Spinal cord (tissue), 10 donors: ENCODE results near the gene FERMT3. TPM values are rescaled to one million over a fixed set of nuclear protein-coding genes. Genes with fewer than 3 reads are reported as not detected.

ENCODE experiments used
- DNase-seq, 6 donors: peaks; one replicate each; pipeline versions ENCODE4 v3.0.0 to v3.0.0-alpha.2; 2013 to 2015; ENCODE audit warnings: low spot score in 6 of 6, low read depth in 4 of 6
- H3K27ac ChIP-seq: one replicate; pipeline ENCODE4 v1.5.1; 2013; ENCODE audit warnings: low read depth, low read length, control low read depth
- H3K27me3 ChIP-seq: one replicate; pipeline ENCODE4 v1.6.1; 2013; ENCODE audit warnings: low read length; ENCODE audit not compliant: control insufficient read depth, insufficient read depth
- H3K36me3 ChIP-seq: one replicate; pipeline ENCODE4 v1.6.1; 2013; ENCODE audit warnings: low read length; ENCODE audit not compliant: control insufficient read depth, insufficient read depth
- H3K4me1 ChIP-seq: one replicate; pipeline ENCODE4 v1.6.1; 2013; ENCODE audit warnings: low read length; ENCODE audit not compliant: control insufficient read depth, insufficient read depth
- H3K4me3 ChIP-seq: one replicate; pipeline ENCODE4 v1.5.1; 2013; ENCODE audit warnings: low read depth, low read length, control low read depth
- H3K9me3 ChIP-seq: one replicate; pipeline ENCODE4 v1.6.1; 2013; ENCODE audit warnings: low read length; ENCODE audit not compliant: control insufficient read depth, insufficient read depth
- WGBS: methylation state at CpG from one replicate; pipeline ENCODE4 v1.1.5; 2013; ENCODE audit warnings: missing lambda C conversion rate; ENCODE audit not compliant: insufficient coverage; 5-methylcytosine and 5-hydroxymethylcytosine counted together
- polyA plus RNA-seq, 2 donors: library from polyadenylated mRNA; unstranded; fragments of 120-200 nt; gene quantifications; one replicate each; pipeline ENCODE4 v1.2.1, GENCODE V29; 2013; ENCODE audit not compliant: insufficient read length in 2 of 2
- total RNA-seq, 2 donors: library from RNA; depleted of rRNA in 1 of 2; stranded (reverse); fragments of 120-200 nt in 1 of 2; fragments of >200 nt in 1 of 2; gene quantifications; one replicate each; pipeline versions ENCODE4 v1.2.3 to v1.2.4, GENCODE V29; 2013 to 2014
- donor health status: healthy.

Gene FERMT3
- total and polyA plus RNA-seq, 4 donors = 5.1 to 8.2 (median 5.9) TPM

DNA sequence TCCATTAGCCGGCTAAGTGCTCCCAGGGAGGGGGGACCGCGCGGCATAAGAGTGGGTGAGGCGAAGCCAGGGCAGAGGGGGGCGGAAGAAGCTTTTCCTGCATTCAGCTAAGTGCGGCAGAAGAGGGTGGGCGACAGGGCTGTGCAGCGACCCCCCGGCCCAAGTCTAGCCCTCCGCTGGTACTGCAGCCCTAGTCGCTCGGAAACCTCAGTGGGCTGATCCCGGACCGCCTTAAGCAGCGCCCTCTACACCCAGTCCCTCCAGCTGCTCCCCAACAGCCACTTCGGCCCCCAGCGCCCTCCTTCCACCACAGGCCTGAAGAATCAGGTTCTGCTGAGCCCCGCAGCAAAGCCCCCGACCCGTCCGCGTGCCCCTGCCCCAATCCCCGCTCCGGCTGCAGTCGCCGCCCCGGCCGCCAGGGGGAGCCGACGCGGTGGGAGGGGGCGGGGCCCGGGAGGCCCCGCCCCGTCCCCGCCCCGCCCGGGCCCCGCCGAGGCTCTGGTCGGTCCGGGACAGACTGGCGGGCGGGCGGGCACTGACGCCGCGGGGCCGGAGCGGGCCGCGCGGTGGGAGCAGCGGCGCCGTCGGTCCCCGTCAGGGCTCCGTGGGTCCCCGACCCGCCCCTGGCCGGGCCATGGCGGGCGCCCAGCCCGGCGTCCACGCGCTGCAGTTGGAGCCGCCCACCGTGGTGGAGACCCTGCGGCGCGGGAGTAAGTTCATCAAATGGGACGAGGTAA, 44.7 kb downstream of the FERMT3 start, which contains the start of gene PLCB3:
Gene PLCB3 (plus strand): TSS at position 515 of the 737 bp plus-strand sequence. CDS start 120 bp downstream, at position 635.
- no peaks in the 10 kb centered on the region for H3K9me3 ChIP-seq
- under 1% methylated on average over 75 of the region's 75 CpGs for WGBS
- peak within 1 kb of the TSS; percentile 53 for H3K4me3 ChIP-seq
- peaks cover 54% of the 10 kb centered on the region for H3K4me1 ChIP-seq
- peaks cover 21% of the 10 kb centered on the region for H3K36me3 ChIP-seq
- peak in 1 of 6 donors; percentile 65 for DNase-seq
- peaks cover 6% of the 10 kb centered on the region for H3K27me3 ChIP-seq
- peak within 1 kb of the TSS; percentile 29 for H3K27ac ChIP-seq

- DNase-seq = no peak
- no peaks in the 10 kb centered on the region for H3K9me3 ChIP-seq
- peak overlapping the region; percentile 29 for H3K27ac ChIP-seq
- peak overlapping the region; percentile 53 for H3K4me3 ChIP-seq
- peaks cover 26% of the 10 kb centered on the region for H3K36me3 ChIP-seq
- H3K27me3 ChIP-seq = peaks cover 6% of the 10 kb centered on the region
- under 1% methylated on average over 18 of the region's 18 CpGs for WGBS
- H3K4me1 ChIP-seq = peaks cover 54% of the 10 kb centered on the region
Observed at GRCh38 chr11:64251753-64252002, 45.2 kb downstream of the FERMT3 start.

DNA sequence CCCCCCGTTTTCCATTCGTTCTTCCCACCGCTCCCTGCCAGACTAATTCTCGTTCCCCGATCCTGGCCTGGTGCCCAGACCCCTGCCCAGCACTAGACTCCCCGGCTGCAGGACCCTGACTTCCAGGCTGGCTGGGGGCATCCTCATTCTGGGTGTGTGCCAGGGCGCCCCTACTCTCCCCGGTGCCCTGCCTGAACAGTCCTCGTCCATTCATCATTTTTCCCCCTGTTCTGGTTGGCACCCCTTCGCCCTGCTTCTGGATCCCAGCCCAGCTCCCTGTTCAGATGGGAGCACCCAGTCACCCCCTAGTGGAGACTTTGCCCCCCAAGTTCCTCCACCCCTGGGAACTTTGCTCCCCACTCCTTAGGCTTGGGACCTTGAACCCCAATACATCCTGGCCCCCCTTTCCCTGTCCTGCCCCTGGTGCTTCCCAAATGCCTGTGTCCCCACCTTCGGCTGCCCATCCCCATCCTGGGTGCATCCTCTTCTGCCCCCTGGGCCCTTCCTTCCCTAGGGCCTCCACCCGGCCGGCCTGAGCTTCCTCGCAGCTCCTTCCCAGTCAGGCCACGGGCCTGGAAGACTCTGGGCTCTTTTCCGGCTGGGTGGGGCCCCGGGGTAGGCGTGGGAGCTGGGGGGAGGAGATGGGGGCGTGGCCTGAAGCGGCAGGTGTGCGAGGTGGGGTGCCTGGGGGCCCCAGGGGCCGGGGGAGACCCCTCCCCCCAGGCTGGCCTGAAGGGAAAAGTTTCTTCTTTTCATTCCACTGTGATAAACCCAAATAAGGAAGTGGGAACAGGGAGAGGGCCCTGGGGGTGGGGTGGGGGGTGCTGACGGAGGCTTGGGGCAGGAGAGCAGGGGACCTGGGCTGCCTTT, 45.7 kb downstream of the FERMT3 start:
- Histone ChIP-seq H3K36me3 (peaks cover 29% of the 10 kb centered on the region), H3K4me3 (peak overlapping the region; percentile 53), H3K4me1 (peaks cover 49% of the 10 kb centered on the region), H3K27me3 (peaks cover 6% of the 10 kb centered on the region), H3K9me3 (no peaks in the 10 kb centered on the region), H3K27ac (peak overlapping the region; percentile 29)
- DNase-seq = peak in 1 of 6 donors; percentile 59
- WGBS = 13% methylated on average over 14 of the region's 23 CpGs

- no peak for DNase-seq
- H3K4me1 ChIP-seq = peaks cover 43% of the 10 kb centered on the region
- no peak overlapping the region for H3K27ac ChIP-seq
- peaks cover 34% of the 10 kb centered on the region for H3K36me3 ChIP-seq
- 83% methylated on average over 8 of the region's 8 CpGs for WGBS
- H3K9me3 ChIP-seq = no peaks in the 10 kb centered on the region
- H3K27me3 ChIP-seq = peaks cover 6% of the 10 kb centered on the region
- no peak overlapping the region for H3K4me3 ChIP-seq
Observed at GRCh38 chr11:64253043-64253442, 46.5 kb downstream of the FERMT3 start.

DNA sequence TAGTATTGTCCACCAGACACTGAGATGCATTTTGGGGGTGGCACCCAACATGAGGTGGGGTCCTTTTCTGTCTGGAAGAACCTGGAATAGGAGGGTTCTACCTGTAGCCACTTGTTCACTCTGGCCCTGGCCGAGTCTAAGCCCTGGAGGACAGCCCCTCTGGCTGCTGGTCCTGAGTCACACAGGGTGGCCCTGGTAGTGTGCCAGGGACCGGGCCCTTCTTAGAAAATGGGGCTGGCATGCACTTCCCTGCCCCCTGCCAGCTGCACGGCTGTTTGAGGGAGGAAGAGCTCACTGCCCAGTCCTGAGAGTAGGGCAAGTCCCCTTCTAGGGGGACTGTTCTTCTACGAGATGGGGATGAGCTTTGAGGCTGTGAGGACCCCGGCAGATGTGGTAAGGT, 47.0 kb downstream of the FERMT3 start:
- no peaks in the 10 kb centered on the region for H3K9me3 ChIP-seq
- H3K27ac ChIP-seq = no peak overlapping the region
- peaks cover 38% of the 10 kb centered on the region for H3K36me3 ChIP-seq
- H3K4me1 ChIP-seq = peaks cover 43% of the 10 kb centered on the region
- H3K4me3 ChIP-seq = no peak overlapping the region
- peaks cover 6% of the 10 kb centered on the region for H3K27me3 ChIP-seq
- 34% methylated on average over 4 of the region's 5 CpGs for WGBS
- DNase-seq = peak in 1 of 6 donors; percentile 74

DNA sequence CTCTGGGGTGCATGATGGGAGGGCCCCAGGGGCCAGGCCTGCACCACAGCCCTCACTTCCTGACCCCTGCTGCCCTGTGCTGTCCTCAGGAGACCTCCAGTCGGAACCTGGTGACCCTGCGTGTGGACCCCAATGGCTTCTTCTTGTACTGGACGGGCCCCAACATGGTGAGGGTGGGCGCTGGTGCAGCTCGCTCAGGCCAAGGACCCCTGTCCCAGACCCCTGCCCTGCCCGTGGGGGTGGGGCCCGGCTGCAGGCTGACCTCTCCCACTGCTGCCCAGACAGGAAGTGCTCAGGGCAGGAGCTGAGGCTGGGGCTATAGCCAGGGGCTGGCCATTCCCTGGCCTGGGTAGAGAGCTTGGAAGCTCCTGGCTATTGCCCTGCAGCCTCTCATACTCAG, 47.8 kb downstream of the FERMT3 start:
- no peak overlapping the region for H3K27ac ChIP-seq
- peaks cover 43% of the 10 kb centered on the region for H3K4me1 ChIP-seq
- DNase-seq = no peak
- WGBS = 96% methylated on average over 7 of the region's 7 CpGs
- H3K9me3 ChIP-seq = no peaks in the 10 kb centered on the region
- no peak overlapping the region for H3K4me3 ChIP-seq
- peaks cover 46% of the 10 kb centered on the region for H3K36me3 ChIP-seq
- H3K27me3 ChIP-seq = peaks cover 6% of the 10 kb centered on the region

GRCh38 chr11:64255135-64256128, 48.9 kb downstream of the FERMT3 start:
- Histone ChIP-seq H3K27me3 (peaks cover 5% of the 10 kb centered on the region), H3K36me3 (peaks cover 57% of the 10 kb centered on the region), H3K27ac (no peak overlapping the region), H3K4me3 (no peak overlapping the region), H3K4me1 (peaks cover 38% of the 10 kb centered on the region), H3K9me3 (no peaks in the 10 kb centered on the region)
- DNase-seq = no peak
- WGBS = 95% methylated on average over 33 of the region's 35 CpGs

GRCh38 chr11:64256300-64256699, 49.8 kb downstream of the FERMT3 start:
- H3K4me1 ChIP-seq = peaks cover 30% of the 10 kb centered on the region
- peaks cover 60% of the 10 kb centered on the region for H3K36me3 ChIP-seq
- H3K4me3 ChIP-seq = no peak overlapping the region
- H3K9me3 ChIP-seq = no peaks in the 10 kb centered on the region
- no peak overlapping the region for H3K27ac ChIP-seq
- H3K27me3 ChIP-seq = no peaks in the 10 kb centered on the region
- DNase-seq = no peak
- WGBS = 95% methylated on average over 15 of the region's 15 CpGs

- Histone ChIP-seq H3K27me3 (no peaks in the 10 kb centered on the region), H3K36me3 (peaks cover 80% of the 10 kb centered on the region), H3K9me3 (no peaks in the 10 kb centered on the region), H3K4me1 (peaks cover 11% of the 10 kb centered on the region), H3K4me3 (no peak overlapping the region), H3K27ac (no peak overlapping the region)
- no peak for DNase-seq
- WGBS = 89% methylated on average over 21 of the region's 24 CpGs
Observed at GRCh38 chr11:64258356-64258755, 51.8 kb downstream of the FERMT3 start.
